HUES48 (cell line): ENCODE measurements around the gene ERO1A.
A peak's percentile ranks its signal among the peaks of the same experiment; 100 is the strongest.

Experiments
- H3K27ac ChIP-seq: one replicate; pipeline ENCODE4 v1.7.0; 2013; ENCODE audit warnings: low read depth, low read length, inconsistent platforms
- H3K27me3 ChIP-seq: 2 replicates; pipeline ENCODE4 v1.6.1; 2013; ENCODE audit warnings: mild to moderate bottlenecking, low read length; ENCODE audit not compliant: control insufficient read depth, insufficient read depth
- H3K36me3 ChIP-seq: 2 replicates; pipeline ENCODE4 v1.6.1; 2013; ENCODE audit warnings: low read length; ENCODE audit not compliant: control insufficient read depth, insufficient read depth
- H3K4me1 ChIP-seq: 2 replicates; pipeline ENCODE4 v1.6.1; 2013; ENCODE audit warnings: mild to moderate bottlenecking, low read length; ENCODE audit not compliant: control insufficient read depth, insufficient read depth
- H3K4me3 ChIP-seq: 2 replicates; pipeline ENCODE4 v1.5.1; 2013; ENCODE audit warnings: mild to moderate bottlenecking, low read depth, low read length
- H3K9ac ChIP-seq: 2 replicates; pipeline ENCODE4 v1.6.1; 2013; ENCODE audit warnings: mild to moderate bottlenecking, low read depth, low read length, moderate library complexity
- H3K9me3 ChIP-seq: 2 replicates; pipeline ENCODE4 v1.6.1; 2013; ENCODE audit warnings: low read length; ENCODE audit not compliant: control insufficient read depth, insufficient read depth

The ERO1A gene

DNA sequence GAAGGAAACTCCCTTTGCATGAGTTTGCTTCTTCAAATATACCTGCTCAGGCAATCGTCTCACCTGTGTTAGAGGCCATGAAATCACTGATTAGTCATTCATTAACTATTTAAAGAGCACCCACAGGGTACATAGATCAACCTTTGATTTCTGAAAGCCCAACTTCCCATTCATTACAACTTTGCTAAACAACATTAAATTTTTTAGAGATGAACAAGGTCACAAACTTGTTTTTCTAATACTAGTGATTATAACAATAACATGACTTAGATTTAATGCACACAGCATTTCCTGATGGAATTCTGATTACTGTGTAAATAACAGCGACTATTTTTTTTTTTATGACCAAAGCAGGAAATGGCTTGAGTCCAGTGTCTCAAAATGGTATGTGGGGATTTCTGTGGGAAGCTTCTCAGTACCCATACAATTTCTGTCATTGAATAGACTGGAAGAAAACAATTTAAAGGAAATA is 5.4 kb upstream of the ERO1A start:
- Histone ChIP-seq H3K9ac (no peak overlapping the region), H3K27ac (no peak overlapping the region), H3K4me1 (no peaks in the 10 kb centered on the region), H3K9me3 (no peaks in the 10 kb centered on the region), H3K36me3 (no peaks in the 10 kb centered on the region), H3K27me3 (no peaks in the 10 kb centered on the region), H3K4me3 (no peak overlapping the region)

DNA sequence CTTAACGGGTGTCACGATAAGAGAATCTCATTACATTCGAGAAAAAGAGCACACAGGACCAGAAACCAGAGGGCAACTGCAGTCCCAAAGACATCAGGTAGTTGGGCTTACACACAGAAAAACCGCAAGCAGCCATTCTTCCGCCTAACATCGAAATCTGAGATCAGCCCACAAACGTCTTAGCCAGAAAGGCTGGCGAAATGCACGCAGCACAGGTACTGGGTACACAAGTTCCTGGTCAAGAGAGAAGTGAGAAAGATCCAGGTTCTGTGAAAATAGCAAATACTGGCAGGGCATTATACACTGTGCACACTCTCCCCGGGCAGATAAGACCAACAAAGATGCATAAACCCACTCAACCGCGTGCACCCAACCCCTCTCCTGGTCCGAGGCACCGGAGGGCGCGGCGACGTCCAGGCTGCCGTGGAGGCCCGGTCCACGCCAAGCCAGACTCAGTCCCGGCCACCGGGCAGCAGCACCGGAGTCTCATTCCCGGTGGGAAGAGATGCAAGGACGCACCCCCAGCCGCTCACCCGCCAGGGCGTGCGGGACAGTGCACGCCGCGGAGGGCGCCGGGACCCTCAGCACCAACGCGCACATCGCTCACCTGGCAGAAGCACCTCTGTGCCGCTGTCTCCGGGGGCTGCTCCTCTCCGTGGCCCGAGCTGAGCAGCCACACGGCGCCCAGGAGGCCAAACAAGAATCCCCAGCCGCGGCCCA is 437 bp downstream of the ERO1A start:
- H3K4me1 ChIP-seq: peaks cover 6% of the 10 kb centered on the region; the same call in 1 of the 2 replicates
- peak overlapping the region; percentile 97 for H3K4me3 ChIP-seq
- H3K27ac ChIP-seq: peak overlapping the region; percentile 28
- H3K9ac ChIP-seq: peak overlapping the region; percentile 69
- H3K9me3 ChIP-seq: no peaks in the 10 kb centered on the region
- no peaks in the 10 kb centered on the region for H3K36me3 ChIP-seq
- H3K27me3 ChIP-seq: peaks cover 13% of the 10 kb centered on the region

DNA sequence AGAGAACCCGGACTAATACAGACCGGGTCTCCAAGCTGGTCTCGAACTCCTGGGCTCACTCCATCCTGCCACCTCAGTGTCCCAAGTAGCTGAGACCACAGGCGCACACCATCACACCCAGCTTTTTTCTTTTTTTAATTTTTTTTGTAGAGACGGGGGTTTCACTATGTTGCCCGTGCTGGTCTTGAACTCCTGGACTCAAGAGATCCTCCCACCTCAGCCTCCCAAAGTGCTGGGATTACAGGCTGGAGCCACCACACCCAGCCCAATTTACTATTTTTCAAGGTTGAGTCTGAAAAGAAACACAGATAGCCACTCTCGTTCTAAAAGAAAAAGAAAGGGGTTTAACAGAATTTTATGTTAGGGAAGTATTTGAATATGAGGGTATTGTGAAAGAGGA is 1.8 kb downstream of the ERO1A start:
- Histone ChIP-seq H3K36me3 (no peaks in the 10 kb centered on the region), H3K9ac (no peak overlapping the region), H3K9me3 (no peaks in the 10 kb centered on the region), H3K4me1 (peaks cover 6% of the 10 kb centered on the region; the same call in 1 of the 2 replicates), H3K4me3 (no peak overlapping the region), H3K27me3 (peaks cover 13% of the 10 kb centered on the region), H3K27ac (no peak overlapping the region)

GRCh38 chr14:52693036-52693435 is 2.3 kb downstream of the ERO1A start:
- Histone ChIP-seq H3K27ac (no peak overlapping the region), H3K27me3 (peaks cover 13% of the 10 kb centered on the region), H3K4me1 (peaks cover 6% of the 10 kb centered on the region; the same call in 1 of the 2 replicates), H3K36me3 (no peaks in the 10 kb centered on the region), H3K9ac (no peak overlapping the region), H3K4me3 (no peak overlapping the region), H3K9me3 (no peaks in the 10 kb centered on the region)

DNA sequence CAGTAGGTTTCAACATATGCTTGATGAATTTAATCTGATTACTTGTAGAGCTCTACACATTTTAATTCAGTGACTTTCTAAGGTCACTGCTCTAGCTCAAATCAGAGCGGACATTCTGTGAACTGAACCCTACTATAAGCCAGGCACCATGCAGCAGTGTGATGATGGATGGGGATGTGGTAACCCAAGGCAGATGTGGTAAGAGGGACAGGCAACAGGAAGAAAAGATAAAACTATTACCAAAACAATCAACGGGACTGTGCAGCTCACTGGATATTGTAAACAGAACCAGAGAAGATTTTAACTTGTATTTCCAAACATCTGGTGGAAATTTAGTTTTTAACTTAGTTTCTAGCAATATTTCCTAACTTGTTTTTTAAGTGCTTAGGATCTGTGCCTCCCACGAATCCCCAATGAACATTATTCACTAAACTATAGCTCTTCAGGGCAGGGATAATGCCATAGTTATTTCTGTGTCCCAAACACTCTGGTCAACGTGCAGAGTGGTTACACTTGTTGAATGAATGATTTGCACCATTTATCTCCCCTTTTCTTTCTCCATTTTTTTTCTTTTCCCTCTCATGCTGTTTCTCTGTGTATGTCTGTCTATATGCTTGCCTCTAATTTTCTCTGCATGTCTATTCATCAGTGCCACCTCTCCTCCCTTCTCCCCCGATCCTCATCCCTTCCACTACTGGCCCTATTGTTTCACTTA is 3.0 kb downstream of the ERO1A start:
- no peak overlapping the region for H3K4me3 ChIP-seq
- H3K36me3 ChIP-seq: no peaks in the 10 kb centered on the region
- H3K9me3 ChIP-seq: no peaks in the 10 kb centered on the region
- peaks cover 6% of the 10 kb centered on the region; the same call in 1 of the 2 replicates for H3K4me1 ChIP-seq
- peaks cover 18% of the 10 kb centered on the region for H3K27me3 ChIP-seq
- no peak overlapping the region for H3K9ac ChIP-seq
- H3K27ac ChIP-seq: no peak overlapping the region

- no peaks in the 10 kb centered on the region for H3K9me3 ChIP-seq
- peaks cover 19% of the 10 kb centered on the region for H3K27me3 ChIP-seq
- H3K27ac ChIP-seq: no peak overlapping the region
- H3K4me3 ChIP-seq: no peak overlapping the region
- H3K9ac ChIP-seq: no peak overlapping the region
- no peaks in the 10 kb centered on the region for H3K36me3 ChIP-seq
- H3K4me1 ChIP-seq: peaks cover 9% of the 10 kb centered on the region
Observed at GRCh38 chr14:52690983-52691760, 4.2 kb downstream of the ERO1A start.

DNA sequence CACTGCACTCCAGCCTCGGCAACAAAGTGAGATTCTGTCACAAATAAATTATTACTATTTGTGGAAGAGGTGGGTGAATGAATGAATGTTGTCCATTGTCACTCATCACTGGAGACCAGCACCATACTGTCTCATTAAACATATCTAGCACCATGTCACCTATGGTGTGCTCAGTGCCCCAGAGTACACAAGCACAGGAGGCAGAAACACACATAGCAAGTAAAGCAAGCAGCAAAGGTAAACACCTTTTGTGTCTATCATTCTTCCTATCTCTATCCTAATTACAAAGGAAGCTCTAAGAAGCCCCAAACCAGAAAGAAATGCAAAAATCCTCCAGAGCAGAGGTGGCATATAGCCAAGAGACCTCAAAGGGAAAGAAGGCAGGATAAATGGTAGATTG is 9.2 kb downstream of the ERO1A start:
- Histone ChIP-seq H3K9ac (no peak overlapping the region), H3K4me3 (no peak overlapping the region), H3K27me3 (0 out of 2 replicates have a peak, but pooled peaks cover 6% of the 10 kb centered on the region), H3K4me1 (peaks cover 16% of the 10 kb centered on the region), H3K27ac (no peak overlapping the region), H3K36me3 (no peaks in the 10 kb centered on the region), H3K9me3 (no peaks in the 10 kb centered on the region)

- Histone ChIP-seq H3K36me3 (no peaks in the 10 kb centered on the region), H3K4me1 (peaks cover 16% of the 10 kb centered on the region), H3K9me3 (no peaks in the 10 kb centered on the region), H3K4me3 (no peak overlapping the region), H3K9ac (no peak overlapping the region), H3K27ac (no peak overlapping the region), H3K27me3 (0 out of 2 replicates have a peak, but pooled peaks cover 6% of the 10 kb centered on the region)
Observed at GRCh38 chr14:52683985-52684520, 11.3 kb downstream of the ERO1A start.

- no peaks in the 10 kb centered on the region for H3K4me1 ChIP-seq
- no peaks in the 10 kb centered on the region for H3K27me3 ChIP-seq
- H3K9ac ChIP-seq: no peak overlapping the region
- no peak overlapping the region for H3K27ac ChIP-seq
- H3K9me3 ChIP-seq: no peaks in the 10 kb centered on the region
- peaks cover 9% of the 10 kb centered on the region for H3K36me3 ChIP-seq
- no peak overlapping the region for H3K4me3 ChIP-seq
Observed at GRCh38 chr14:52678591-52678990, 16.8 kb downstream of the ERO1A start.

DNA sequence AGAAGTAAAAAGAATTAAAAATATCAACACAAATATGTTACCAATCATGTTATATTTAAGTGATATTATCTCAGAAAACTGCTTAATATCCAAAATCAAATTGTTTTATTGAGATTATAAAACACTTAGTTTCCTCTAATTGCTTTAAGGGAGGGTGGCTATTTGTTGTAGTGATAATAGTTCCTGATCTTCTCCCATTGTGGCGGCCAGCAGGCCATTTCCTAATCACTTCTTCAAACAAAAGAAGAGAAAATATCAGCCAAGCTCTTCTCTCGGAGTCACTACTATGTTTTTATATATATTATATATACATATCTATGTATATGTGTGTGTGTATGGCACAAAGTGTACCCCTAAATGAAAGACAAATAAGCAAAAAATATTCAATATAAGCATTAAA is 31.5 kb downstream of the ERO1A start:
- Histone ChIP-seq H3K27me3 (no peaks in the 10 kb centered on the region), H3K9me3 (no peaks in the 10 kb centered on the region), H3K36me3 (no peaks in the 10 kb centered on the region; the same call in 1 of the 2 replicates), H3K27ac (peak overlapping the region; percentile 73), H3K4me1 (peaks cover 10% of the 10 kb centered on the region), H3K4me3 (no peak overlapping the region), H3K9ac (no peak overlapping the region)
